SJCRH30 (cell line): ENCODE measurements around the gene RAC3. TPM values are rescaled to one million over a fixed set of nuclear protein-coding genes. Genes with fewer than 3 reads are reported as not detected.

Source experiments
- DNase-seq, 2 experiments: peaks; one replicate each; pipeline ENCODE4 v3.0.0-alpha.2; 2015 to 2020
- H3K27ac ChIP-seq: fragments of 250-450 bp; sonication (Bioruptor Pico); 2 replicates; pipeline ENCODE4 v1.5.1; 2020; ENCODE audit warnings: mild to moderate bottlenecking, moderate library complexity
- H3K27me3 ChIP-seq: fragments of 250-450 bp; sonication (Bioruptor Pico); 2 replicates; pipeline ENCODE4 v1.5.1; 2020; ENCODE audit warnings: mild to moderate bottlenecking, moderate library complexity
- H3K36me3 ChIP-seq: fragments of 250-450 bp; sonication (Bioruptor Pico); 2 replicates; pipeline ENCODE4 v1.5.1; 2020; ENCODE audit warnings: mild to moderate bottlenecking, moderate library complexity
- H3K4me1 ChIP-seq: fragments of 250-450 bp; sonication (Bioruptor Pico); 2 replicates; pipeline ENCODE4 v1.5.1; 2020; ENCODE audit warnings: mild to moderate bottlenecking, moderate library complexity
- H3K4me3 ChIP-seq: fragments of 250-450 bp; sonication (Bioruptor Pico); 2 replicates; pipeline ENCODE4 v1.5.1; 2020; ENCODE audit warnings: mild to moderate bottlenecking, moderate library complexity
- H3K9me3 ChIP-seq: fragments of 250-450 bp; sonication (Bioruptor Pico); replicated peaks from 2 replicates; pipeline ENCODE4 v1.5.1; 2020; ENCODE audit warnings: mild to moderate bottlenecking, moderate library complexity
- total RNA-seq: library from RNA; depleted of rRNA; stranded (reverse); fragments of >200 nt; shearing (Covaris generic); gene quantifications from 2 replicates; pipeline ENCODE4 v1.2.3, GENCODE V29; 2014

The RAC3 gene
- total RNA-seq, 1 experiment from 2014 or later: 17.9 TPM

DNA sequence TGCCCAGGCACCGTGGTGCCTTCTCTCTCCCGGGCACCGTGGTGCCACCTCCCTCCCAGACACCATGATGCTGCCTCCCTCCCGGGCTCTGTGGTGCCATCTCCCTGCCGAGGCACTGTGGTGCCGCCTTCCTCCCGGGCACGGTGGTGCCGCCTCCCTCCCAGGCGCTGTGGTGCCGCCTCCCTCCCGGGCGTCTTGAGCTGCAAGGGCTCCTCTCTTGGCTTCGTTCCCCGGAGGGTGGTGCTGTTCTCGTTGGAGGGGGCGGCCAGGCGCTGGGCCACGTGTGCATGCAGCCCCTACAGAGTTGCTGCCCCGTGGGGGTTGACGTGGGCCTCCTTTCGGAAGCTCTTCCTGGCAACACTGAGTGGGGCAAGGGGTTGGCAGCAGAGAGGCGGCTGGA lies 17.0 kb upstream of the RAC3 start:
- Histone ChIP-seq H3K4me1 (peaks cover 15% of the 10 kb centered on the region), H3K4me3 (no peak overlapping the region), H3K36me3 (no peaks in the 10 kb centered on the region), H3K27me3 (no peaks in the 10 kb centered on the region), H3K9me3 (no peaks in the 10 kb centered on the region), H3K27ac (no peak overlapping the region)
- DNase-seq: no peak

- Histone ChIP-seq H3K4me3 (no peak overlapping the region), H3K27me3 (no peaks in the 10 kb centered on the region), H3K9me3 (no peaks in the 10 kb centered on the region), H3K4me1 (peaks cover 15% of the 10 kb centered on the region), H3K36me3 (no peaks in the 10 kb centered on the region), H3K27ac (no peak overlapping the region)
- DNase-seq: no peak
Measured at GRCh38 chr17:82014971-82015310, 16.5 kb upstream of the RAC3 start.

DNA sequence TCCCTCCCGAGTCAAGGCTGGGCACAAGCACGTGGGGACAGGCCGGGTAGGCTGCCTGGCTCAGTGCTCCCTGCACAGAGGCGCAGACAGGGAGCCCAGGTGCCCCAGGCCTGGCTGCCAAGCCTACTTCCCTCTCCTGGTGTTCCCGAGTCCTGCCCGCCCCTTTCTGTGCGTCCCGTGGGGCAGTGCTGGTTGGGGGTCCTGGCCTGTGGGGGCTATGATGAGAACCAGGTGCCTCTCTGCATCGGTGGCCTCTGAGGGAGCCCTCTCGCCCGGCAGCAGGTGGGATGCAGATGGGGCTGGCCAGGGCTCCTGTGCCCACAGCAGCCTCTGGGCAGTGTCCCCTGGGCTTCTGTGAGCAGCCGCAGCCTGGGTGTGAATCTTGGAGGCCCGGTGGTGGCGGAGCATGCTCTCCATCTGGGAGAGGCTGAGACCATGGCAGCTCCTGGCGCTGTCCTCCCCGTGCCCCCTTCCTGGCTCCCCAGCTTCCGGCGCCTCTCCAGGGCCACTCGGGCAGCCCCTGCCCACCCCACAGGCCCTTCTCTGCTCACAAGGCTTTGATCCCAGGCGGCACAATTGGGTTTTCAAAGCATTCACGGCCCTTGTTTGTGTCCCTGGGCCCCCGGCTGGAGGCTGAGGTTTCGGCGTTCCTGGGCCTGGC lies 16.0 kb upstream of the RAC3 start:
- peaks cover 15% of the 10 kb centered on the region for H3K4me1 ChIP-seq
- no peak for DNase-seq
- H3K9me3 ChIP-seq: no peaks in the 10 kb centered on the region
- no peaks in the 10 kb centered on the region for H3K36me3 ChIP-seq
- H3K27me3 ChIP-seq: no peaks in the 10 kb centered on the region
- no peak overlapping the region for H3K4me3 ChIP-seq
- H3K27ac ChIP-seq: no peak overlapping the region

- H3K27ac ChIP-seq: no peak overlapping the region
Measured at GRCh38 chr17:82016061-82016874, 15.2 kb upstream of the RAC3 start.

DNA sequence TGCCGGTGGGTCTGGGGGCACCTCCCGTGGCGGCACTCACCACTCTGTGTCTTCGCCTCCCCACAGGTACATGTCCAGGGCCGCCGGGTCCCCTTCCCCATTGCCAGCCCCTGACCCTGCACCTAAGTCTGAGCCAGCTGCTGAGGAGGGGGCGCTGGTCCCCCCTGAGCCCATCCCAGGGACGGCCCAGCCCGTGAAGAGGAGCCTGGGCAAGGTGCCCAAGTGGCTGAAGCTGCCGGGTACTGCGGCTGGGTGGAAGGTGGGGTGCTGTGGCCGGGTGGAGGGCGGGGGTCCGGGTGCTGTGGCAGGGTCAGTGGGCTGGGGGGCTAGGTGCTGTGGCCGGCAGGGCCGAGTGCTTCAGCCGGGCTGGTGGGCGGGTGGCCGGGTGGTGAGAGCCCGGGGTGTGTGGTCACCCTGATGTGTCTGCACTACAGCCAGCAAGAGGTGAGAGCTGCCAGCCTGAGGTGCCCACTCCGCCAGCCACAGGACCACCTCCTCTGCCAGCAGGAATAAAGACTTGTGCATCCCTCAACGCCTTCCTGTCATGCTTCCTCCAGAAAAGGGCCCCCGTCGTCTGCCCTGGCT lies 14.5 kb upstream of the RAC3 start:
- H3K4me1 ChIP-seq: peaks cover 21% of the 10 kb centered on the region
- H3K27ac ChIP-seq: no peak overlapping the region

More at GRCh38 chr17:82016061-82016874, 15.2 kb upstream of the RAC3 start:
- no peaks in the 10 kb centered on the region for H3K36me3 ChIP-seq
- peaks cover 15% of the 10 kb centered on the region for H3K4me1 ChIP-seq
- H3K9me3 ChIP-seq: no peaks in the 10 kb centered on the region
- H3K4me3 ChIP-seq: no peak overlapping the region
- DNase-seq: no peak
- H3K27me3 ChIP-seq: no peaks in the 10 kb centered on the region

DNA sequence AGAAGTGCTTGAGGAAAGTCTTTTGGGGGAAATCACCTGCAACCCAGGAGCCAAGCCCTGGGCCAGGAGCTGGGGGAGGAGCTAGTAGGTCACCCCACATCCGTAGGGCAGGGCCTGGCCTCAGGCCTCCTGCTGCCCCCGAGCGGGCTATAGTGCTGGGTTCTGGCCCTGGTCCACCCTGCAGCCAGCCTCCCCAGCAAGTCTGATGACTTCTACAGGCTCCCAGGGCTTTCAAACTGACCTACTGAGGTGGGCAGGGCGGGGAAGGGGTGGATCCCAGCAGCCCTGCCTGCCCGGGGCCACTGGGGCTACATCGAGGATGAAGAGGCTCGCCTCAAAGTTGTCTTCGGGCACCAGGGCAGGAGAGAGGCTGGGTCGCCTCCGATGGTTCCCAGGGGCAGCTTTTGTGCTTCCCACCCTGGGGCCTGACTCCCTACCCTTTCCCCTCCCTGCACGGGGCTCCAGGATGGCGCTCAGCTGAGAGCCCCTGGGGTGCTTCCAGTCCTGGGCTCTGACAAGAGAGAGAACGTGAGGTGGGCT lies 13.8 kb upstream of the RAC3 start:
- H3K27me3 ChIP-seq: no peaks in the 10 kb centered on the region
- H3K36me3 ChIP-seq: no peaks in the 10 kb centered on the region
- H3K9me3 ChIP-seq: no peaks in the 10 kb centered on the region
- H3K27ac ChIP-seq: no peak overlapping the region
- no peak overlapping the region for H3K4me3 ChIP-seq
- DNase-seq: no peak
- H3K4me1 ChIP-seq: peaks cover 14% of the 10 kb centered on the region

More for the DNA sequence above, 14.5 kb upstream of the RAC3 start:
- no peaks in the 10 kb centered on the region for H3K27me3 ChIP-seq
- no peaks in the 10 kb centered on the region for H3K36me3 ChIP-seq
- no peaks in the 10 kb centered on the region for H3K9me3 ChIP-seq
- no peak for DNase-seq
- H3K4me3 ChIP-seq: no peak overlapping the region

DNA sequence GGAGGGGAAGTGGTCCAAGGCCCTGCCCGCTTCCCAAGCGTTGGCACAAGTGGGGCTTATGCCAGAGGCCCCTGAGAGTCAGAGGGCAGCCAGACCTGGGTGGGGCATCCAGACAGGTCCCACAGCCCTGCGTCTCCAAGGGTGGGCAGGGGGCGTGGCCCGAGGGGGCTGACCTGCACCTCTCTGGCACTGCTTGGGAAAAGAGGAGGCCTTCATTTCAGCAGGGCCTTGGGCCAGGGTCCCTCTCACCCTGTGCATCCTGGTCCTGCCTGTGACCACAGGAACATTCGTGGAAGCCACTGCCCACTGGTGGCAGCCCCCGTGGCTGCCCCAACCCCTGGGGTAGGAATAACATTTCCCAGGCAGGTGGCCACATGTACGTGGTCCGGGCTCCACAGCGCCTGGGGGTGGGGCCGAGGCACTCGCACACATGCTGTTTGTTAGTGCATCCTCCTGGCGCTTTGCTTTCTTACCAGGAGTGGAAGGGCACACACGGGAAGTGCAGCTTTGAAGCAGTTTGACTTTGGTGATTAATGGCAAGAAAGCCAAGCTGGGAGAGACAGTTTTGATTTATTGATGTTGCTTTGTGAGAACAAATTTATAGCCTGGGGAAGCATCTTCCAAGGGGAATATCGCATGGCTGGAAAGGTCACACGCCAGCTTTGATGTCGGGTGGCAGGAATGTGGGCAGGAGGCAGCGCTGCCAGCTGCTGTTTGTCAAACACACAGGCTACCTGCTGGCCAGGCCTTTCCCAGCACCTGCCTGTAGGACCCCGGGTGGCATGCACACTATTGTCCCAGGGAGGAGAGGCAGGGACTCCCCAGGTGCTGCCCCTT lies 13.1 kb upstream of the RAC3 start:
- DNase-seq: no peak
- H3K4me1 ChIP-seq: peaks cover 7% of the 10 kb centered on the region; the same call in 1 of the 2 replicates
- H3K4me3 ChIP-seq: no peak overlapping the region
- no peaks in the 10 kb centered on the region for H3K27me3 ChIP-seq
- no peaks in the 10 kb centered on the region for H3K9me3 ChIP-seq
- no peak overlapping the region for H3K27ac ChIP-seq
- H3K36me3 ChIP-seq: no peaks in the 10 kb centered on the region

GRCh38 chr17:82018989-82019689 lies 12.3 kb upstream of the RAC3 start:
- Histone ChIP-seq H3K9me3 (no peaks in the 10 kb centered on the region), H3K36me3 (no peaks in the 10 kb centered on the region), H3K4me3 (no peak overlapping the region), H3K27ac (no peak overlapping the region), H3K27me3 (no peaks in the 10 kb centered on the region), H3K4me1 (peaks cover 7% of the 10 kb centered on the region; the same call in 1 of the 2 replicates)
- DNase-seq: no peak

- Histone ChIP-seq H3K27ac (no peak overlapping the region), H3K36me3 (no peaks in the 10 kb centered on the region), H3K4me1 (peaks cover 7% of the 10 kb centered on the region; the same call in 1 of the 2 replicates), H3K4me3 (no peak overlapping the region), H3K27me3 (no peaks in the 10 kb centered on the region), H3K9me3 (no peaks in the 10 kb centered on the region)
- peak; percentile 90 to 93 for DNase-seq
Measured at GRCh38 chr17:82019690-82020571, 11.5 kb upstream of the RAC3 start.

GRCh38 chr17:82020572-82021106 lies 10.8 kb upstream of the RAC3 start:
- Histone ChIP-seq H3K4me1 (peaks cover 7% of the 10 kb centered on the region; the same call in 1 of the 2 replicates), H3K4me3 (no peak overlapping the region), H3K36me3 (no peaks in the 10 kb centered on the region), H3K27me3 (no peaks in the 10 kb centered on the region), H3K9me3 (no peaks in the 10 kb centered on the region), H3K27ac (no peak overlapping the region)
- no peak for DNase-seq

DNA sequence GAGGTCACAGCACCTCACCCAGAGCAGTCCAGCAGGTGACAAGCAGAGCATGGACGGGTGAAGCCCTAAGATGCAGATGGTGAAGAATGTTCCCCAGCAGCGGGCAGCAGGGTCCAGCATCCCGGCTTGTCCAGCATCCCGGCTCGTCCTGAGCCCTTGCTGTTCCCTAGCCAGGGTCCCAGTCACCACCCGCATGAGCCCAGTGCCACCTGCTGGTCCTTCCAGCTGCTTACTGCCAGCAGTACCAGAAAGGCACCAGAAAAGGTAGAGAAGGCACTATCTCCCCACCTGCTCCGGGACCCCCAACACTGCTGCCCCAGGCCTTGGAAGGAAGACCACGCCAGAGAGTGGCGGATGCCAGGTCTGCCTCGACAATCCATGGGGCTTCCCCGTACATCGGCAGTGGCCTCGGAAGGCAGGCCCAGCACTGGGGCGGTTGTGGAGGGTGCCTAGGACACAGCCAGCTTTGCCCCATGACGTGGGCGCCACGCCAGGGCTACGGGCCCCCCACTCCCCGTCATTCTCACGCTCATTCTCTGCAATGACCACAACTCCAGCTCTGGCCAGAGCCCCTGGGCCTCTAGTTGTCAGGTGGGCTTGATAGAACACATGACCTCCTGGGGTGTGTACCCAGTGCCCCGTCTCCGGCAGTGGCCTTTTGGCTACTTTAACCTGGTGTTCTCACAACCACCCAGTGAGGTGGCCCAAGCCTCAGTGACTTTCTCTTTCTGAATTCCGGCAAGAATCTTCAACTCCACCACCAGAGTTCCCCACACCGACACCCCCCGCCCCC lies 10.2 kb upstream of the RAC3 start:
- Histone ChIP-seq H3K4me1 (peaks cover 7% of the 10 kb centered on the region; the same call in 1 of the 2 replicates), H3K27ac (no peak overlapping the region), H3K36me3 (no peaks in the 10 kb centered on the region), H3K4me3 (peak overlapping the region; percentile 89), H3K9me3 (no peaks in the 10 kb centered on the region), H3K27me3 (no peaks in the 10 kb centered on the region)
- DNase-seq: peak; percentile 90 to 91

DNA sequence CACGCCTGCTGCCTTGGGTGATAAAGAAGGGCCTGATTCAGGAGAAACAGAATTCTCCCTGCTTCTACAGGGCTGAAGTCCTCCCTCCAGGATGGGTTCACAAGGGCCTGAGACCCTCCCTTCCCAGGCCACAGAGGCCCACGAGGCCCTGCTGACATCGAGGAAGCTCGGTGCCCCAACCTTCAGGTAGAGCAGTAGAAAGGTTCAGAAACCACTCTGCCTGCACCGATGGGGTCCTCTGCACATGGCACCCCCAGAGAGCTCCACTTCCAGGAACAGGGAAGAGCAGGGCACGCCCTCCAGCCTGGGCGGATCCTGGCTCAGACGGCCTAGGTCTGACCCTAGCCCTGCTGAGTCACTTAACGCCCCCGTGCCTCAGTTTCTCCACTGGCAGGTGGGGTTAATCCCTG lies 9.6 kb upstream of the RAC3 start:
- Histone ChIP-seq H3K36me3 (no peaks in the 10 kb centered on the region), H3K4me1 (peaks cover 7% of the 10 kb centered on the region; the same call in 1 of the 2 replicates), H3K4me3 (peak overlapping the region; percentile 89), H3K27me3 (no peaks in the 10 kb centered on the region), H3K27ac (no peak overlapping the region; the same call in 1 of the 2 replicates), H3K9me3 (no peaks in the 10 kb centered on the region)
- peak in 1 of 2 experiments; percentile 46 for DNase-seq
